Memory B cell (primary cell): Measurements from ENCODE around the gene CELA1.

Experiments used
- ATAC-seq: fragments of 150-1000 bp; cut with Tn5 transposase; 2 replicates; pipeline ENCODE4 v1.10.0; 2021; ENCODE audit warnings: low read depth, mild to moderate bottlenecking, moderate library complexity
- DNase-seq, 2 donors: peaks; one replicate each; pipeline ENCODE4 v3.0.0; 2022; ENCODE audit warnings: low spot score in 2 of 2
- H3K27ac Mint-ChIP-seq: one replicate; pipeline ENCODE4 v1.8.0; 2022; ENCODE audit warnings: mild to moderate bottlenecking, moderate library complexity, mixed read lengths
- H3K27me3 Mint-ChIP-seq: one replicate; pipeline ENCODE4 v1.8.0; 2022; ENCODE audit warnings: mixed read lengths
- H3K36me3 Mint-ChIP-seq: one replicate; pipeline ENCODE4 v1.8.0; 2022; ENCODE audit warnings: mild to moderate bottlenecking, mixed read lengths
- H3K4me1 Mint-ChIP-seq: one replicate; pipeline ENCODE4 v1.8.0; 2022; ENCODE audit warnings: mixed read lengths
- H3K4me3 Mint-ChIP-seq: one replicate; pipeline ENCODE4 v1.8.0; 2022; ENCODE audit warnings: mild to moderate bottlenecking, moderate library complexity, mixed read lengths
- H3K9me3 Mint-ChIP-seq: one replicate; pipeline ENCODE4 v1.8.0; 2022; ENCODE audit warnings: mixed read lengths

Gene CELA1

GRCh38 chr12:51368640-51369517 lies 22.4 kb upstream of the CELA1 start:
- Mint-ChIP-seq H3K27me3 (no peaks in the 10 kb centered on the region), H3K27ac (peak overlapping the region; percentile 86), H3K9me3 (no peaks in the 10 kb centered on the region), H3K4me1 (peaks cover 30% of the 10 kb centered on the region), H3K4me3 (peak overlapping the region; percentile 50), H3K36me3 (peaks cover 8% of the 10 kb centered on the region)
- DNase-seq (peak; percentile 84 to 92), ATAC-seq (peak; percentile 93)

- Mint-ChIP-seq H3K27ac (no peak overlapping the region), H3K4me3 (no peak overlapping the region), H3K9me3 (no peaks in the 10 kb centered on the region), H3K36me3 (peaks cover 9% of the 10 kb centered on the region), H3K4me1 (peaks cover 23% of the 10 kb centered on the region), H3K27me3 (no peaks in the 10 kb centered on the region)
- DNase-seq = no peak
- no peak for ATAC-seq
Observed at GRCh38 chr12:51365276-51365675, 18.8 kb upstream of the CELA1 start.

GRCh38 chr12:51364001-51364400 lies 17.5 kb upstream of the CELA1 start:
- Mint-ChIP-seq H3K27ac (no peak overlapping the region), H3K9me3 (no peaks in the 10 kb centered on the region), H3K4me1 (peaks cover 17% of the 10 kb centered on the region), H3K27me3 (no peaks in the 10 kb centered on the region), H3K4me3 (no peak overlapping the region), H3K36me3 (peaks cover 9% of the 10 kb centered on the region)
- no peak for DNase-seq
- no peak for ATAC-seq

GRCh38 chr12:51362747-51363342 lies 16.4 kb upstream of the CELA1 start:
- no peaks in the 10 kb centered on the region for H3K9me3 Mint-ChIP-seq

GRCh38 chr12:51362307-51362706 lies 15.8 kb upstream of the CELA1 start:
- Mint-ChIP-seq H3K4me3 (no peak overlapping the region), H3K27me3 (no peaks in the 10 kb centered on the region), H3K36me3 (peaks cover 11% of the 10 kb centered on the region)

More at GRCh38 chr12:51362747-51363342, 16.4 kb upstream of the CELA1 start:
- no peaks in the 10 kb centered on the region for H3K27me3 Mint-ChIP-seq
- no peak for ATAC-seq
- no peak for DNase-seq
- H3K36me3 Mint-ChIP-seq = peaks cover 11% of the 10 kb centered on the region
- peaks cover 19% of the 10 kb centered on the region for H3K4me1 Mint-ChIP-seq
- no peak overlapping the region for H3K27ac Mint-ChIP-seq
- H3K4me3 Mint-ChIP-seq = no peak overlapping the region

GRCh38 chr12:51361161-51362016 lies 14.9 kb upstream of the CELA1 start:
- Mint-ChIP-seq H3K36me3 (peaks cover 11% of the 10 kb centered on the region), H3K27ac (no peak overlapping the region), H3K4me3 (no peak overlapping the region), H3K4me1 (peaks cover 24% of the 10 kb centered on the region), H3K27me3 (no peaks in the 10 kb centered on the region), H3K9me3 (no peaks in the 10 kb centered on the region)
- ATAC-seq (no peak), DNase-seq (no peak)

More at GRCh38 chr12:51362307-51362706, 15.8 kb upstream of the CELA1 start:
- ATAC-seq (no peak), DNase-seq (no peak)
- Mint-ChIP-seq H3K27ac (no peak overlapping the region), H3K9me3 (no peaks in the 10 kb centered on the region), H3K4me1 (peaks cover 18% of the 10 kb centered on the region)

GRCh38 chr12:51360315-51360714 lies 13.8 kb upstream of the CELA1 start:
- no peak overlapping the region for H3K27ac Mint-ChIP-seq
- no peaks in the 10 kb centered on the region for H3K27me3 Mint-ChIP-seq
- no peak overlapping the region for H3K4me3 Mint-ChIP-seq
- no peaks in the 10 kb centered on the region for H3K9me3 Mint-ChIP-seq
- H3K36me3 Mint-ChIP-seq = peaks cover 11% of the 10 kb centered on the region
- DNase-seq (no peak), ATAC-seq (no peak)
- H3K4me1 Mint-ChIP-seq = peaks cover 24% of the 10 kb centered on the region

- H3K4me3 Mint-ChIP-seq = no peak overlapping the region
- peaks cover 11% of the 10 kb centered on the region for H3K36me3 Mint-ChIP-seq
- no peaks in the 10 kb centered on the region for H3K27me3 Mint-ChIP-seq
- no peak for DNase-seq
- no peak for ATAC-seq
- no peak overlapping the region for H3K27ac Mint-ChIP-seq
- H3K9me3 Mint-ChIP-seq = no peaks in the 10 kb centered on the region
- H3K4me1 Mint-ChIP-seq = peaks cover 26% of the 10 kb centered on the region
Observed at GRCh38 chr12:51359851-51360250, 13.4 kb upstream of the CELA1 start.

GRCh38 chr12:51358496-51358895 lies 12.0 kb upstream of the CELA1 start:
- H3K36me3 Mint-ChIP-seq = peaks cover 7% of the 10 kb centered on the region
- no peaks in the 10 kb centered on the region for H3K27me3 Mint-ChIP-seq
- H3K4me3 Mint-ChIP-seq = peak overlapping the region; percentile 52
- DNase-seq (no peak), ATAC-seq (no peak)
- no peak overlapping the region for H3K27ac Mint-ChIP-seq
- peaks cover 26% of the 10 kb centered on the region for H3K4me1 Mint-ChIP-seq
- no peaks in the 10 kb centered on the region for H3K9me3 Mint-ChIP-seq

- DNase-seq (peak; percentile 51 to 62), ATAC-seq (peak; percentile 93)
- Mint-ChIP-seq H3K27me3 (no peaks in the 10 kb centered on the region), H3K4me3 (no peak overlapping the region), H3K27ac (peak overlapping the region; percentile 31), H3K36me3 (peaks cover 3% of the 10 kb centered on the region), H3K4me1 (peaks cover 26% of the 10 kb centered on the region), H3K9me3 (no peaks in the 10 kb centered on the region)
Observed at GRCh38 chr12:51357374-51358047, 11.0 kb upstream of the CELA1 start.

- Mint-ChIP-seq H3K4me1 (peaks cover 6% of the 10 kb centered on the region), H3K36me3 (no peaks in the 10 kb centered on the region), H3K27me3 (no peaks in the 10 kb centered on the region), H3K9me3 (no peaks in the 10 kb centered on the region), H3K27ac (no peak overlapping the region), H3K4me3 (no peak overlapping the region)
- peak; percentile 47 for ATAC-seq
- DNase-seq = peak in 1 of 2 donors; percentile 28
Observed at GRCh38 chr12:51351913-51352532, 5.5 kb upstream of the CELA1 start.

GRCh38 chr12:51349026-51349425 lies 2.5 kb upstream of the CELA1 start:
- H3K4me3 Mint-ChIP-seq = no peak overlapping the region
- no peaks in the 10 kb centered on the region for H3K27me3 Mint-ChIP-seq
- H3K9me3 Mint-ChIP-seq = no peaks in the 10 kb centered on the region
- H3K4me1 Mint-ChIP-seq = peaks cover 6% of the 10 kb centered on the region
- no peaks in the 10 kb centered on the region for H3K36me3 Mint-ChIP-seq
- no peak overlapping the region for H3K27ac Mint-ChIP-seq
- no peak for ATAC-seq
- DNase-seq = no peak

- no peaks in the 10 kb centered on the region for H3K27me3 Mint-ChIP-seq
Observed at GRCh38 chr12:51348116-51348515, 1.6 kb upstream of the CELA1 start.

More at GRCh38 chr12:51348116-51348515, 1.6 kb upstream of the CELA1 start:
- Mint-ChIP-seq H3K27ac (no peak overlapping the region), H3K36me3 (no peaks in the 10 kb centered on the region), H3K4me1 (peaks cover 14% of the 10 kb centered on the region), H3K9me3 (no peaks in the 10 kb centered on the region), H3K4me3 (no peak overlapping the region)
- ATAC-seq (no peak), DNase-seq (no peak)
